HG03175 (cell line): ENCODE measurements around the gene TMC1.
"Not testable (repeated sequence)": the region's sequence is repeated elsewhere in the genome, so short reads cannot be mapped to it uniquely, and the experiment has no call there.

ENCODE experiments used
- ATAC-seq: cut with Tn5 transposase; IDR thresholded peaks from one replicate; pipeline ENCODE4 v1.9.1; 2021; ENCODE audit warnings: mild to moderate bottlenecking, moderate library complexity; ENCODE audit not compliant: unreplicated experiment

TMC1 gene

GRCh38 chr9:72521416-72521815 is at the start of gene TMC1:
Gene TMC1 (plus strand): TSS chr9:72521608. CDS start chr9:72648649, 127,041 bp downstream.
- ATAC-seq = not testable (repeated sequence)

- peak; percentile 79 for ATAC-seq
Observed at GRCh38 chr9:72473474-72474261, 47.7 kb upstream of the TMC1 start.

- ATAC-seq = no peak
Observed at GRCh38 chr9:72474676-72475075, 46.7 kb upstream of the TMC1 start.

- no peak for ATAC-seq
Observed at GRCh38 chr9:72476100-72476499, 45.3 kb upstream of the TMC1 start.

GRCh38 chr9:72476617-72477437 is 44.6 kb upstream of the TMC1 start:
- no peak for ATAC-seq

GRCh38 chr9:72477930-72478518 is 43.4 kb upstream of the TMC1 start:
- ATAC-seq = no peak

- ATAC-seq = no peak
Observed at GRCh38 chr9:72478966-72479365, 42.4 kb upstream of the TMC1 start.

GRCh38 chr9:72480261-72480660 is 41.1 kb upstream of the TMC1 start:
- ATAC-seq = not testable (repeated sequence)

GRCh38 chr9:72480921-72481320 is 40.5 kb upstream of the TMC1 start:
- ATAC-seq = no peak

- no peak for ATAC-seq
Observed at GRCh38 chr9:72485821-72486593, 35.4 kb upstream of the TMC1 start.

- ATAC-seq = no peak
Observed at GRCh38 chr9:72486594-72486955, 34.8 kb upstream of the TMC1 start.

GRCh38 chr9:72487665-72488064 is 33.7 kb upstream of the TMC1 start:
- ATAC-seq = not testable (repeated sequence)

GRCh38 chr9:72489986-72490385 is 31.4 kb upstream of the TMC1 start:
- no peak for ATAC-seq

- ATAC-seq = no peak
Observed at GRCh38 chr9:72491242-72491641, 30.2 kb upstream of the TMC1 start.

GRCh38 chr9:72494051-72494450 is 27.4 kb upstream of the TMC1 start:
- no peak for ATAC-seq

- no peak for ATAC-seq
Observed at GRCh38 chr9:72497447-72498046, 23.9 kb upstream of the TMC1 start.

- no peak for ATAC-seq
Observed at GRCh38 chr9:72506615-72507014, 14.8 kb upstream of the TMC1 start.

GRCh38 chr9:72509053-72509452 is 12.4 kb upstream of the TMC1 start:
- no peak for ATAC-seq

GRCh38 chr9:72509635-72510034 is 11.8 kb upstream of the TMC1 start:
- peak; percentile 97 for ATAC-seq

- not testable (repeated sequence) for ATAC-seq
Observed at GRCh38 chr9:72521011-72521410, 397 bp upstream of the TMC1 start.
